Testis (tissue), 3 donors: ENCODE measurements around the gene ERBB4. TPM values are rescaled to one million over a fixed set of nuclear protein-coding genes. Genes with fewer than 3 reads are reported as not detected.

Experiments used
- DNase-seq: peaks from one replicate; pipeline ENCODE4 v3.0.0-alpha.2; 2019
- H3K27ac ChIP-seq, 2 donors: fragments of 200-600 bp; sonication (generic); one replicate each; pipeline ENCODE4 v1.5.1; 2019
- H3K27me3 ChIP-seq: fragments of 200-600 bp; sonication (generic); one replicate; pipeline ENCODE4 v1.5.1; 2019
- H3K36me3 ChIP-seq: fragments of 200-600 bp; sonication (generic); one replicate; pipeline ENCODE4 v1.5.1; 2017; ENCODE audit warnings: low read depth; ENCODE audit errors: missing control alignments
- H3K4me1 ChIP-seq: fragments of 200-600 bp; sonication (generic); one replicate; pipeline ENCODE4 v1.5.1; 2019
- H3K4me3 ChIP-seq, 2 donors: fragments of 200-600 bp; sonication (generic); one replicate each; pipeline ENCODE4 v1.5.1; 2017 to 2019
- H3K9me3 ChIP-seq: fragments of 200-600 bp; sonication (generic); one replicate; pipeline ENCODE4 v1.5.1; 2017
- CTCF ChIP-seq, 3 experiments: fragments of 450-650 bp in 2 of 3; fragments of 200-600 bp in 1 of 3; sonication (generic) in 1 of 3; IDR thresholded peaks; one replicate each; pipeline ENCODE4 v1.5.1; 2016 to 2019; ENCODE audit warnings: antibody characterized with exemption in 3 of 3, mild to moderate bottlenecking in 2 of 3, moderate library complexity in 1 of 3
- POLR2A ChIP-seq: fragments of 450-650 bp; IDR thresholded peaks from one replicate; pipeline ENCODE4 v1.6.1; 2017; ENCODE audit warnings: antibody characterized with exemption, mild to moderate bottlenecking, moderate library complexity
- WGBS, 2 donors: methylation state at CpG; one replicate each; pipeline ENCODE4 v1.1.5; 2018; 5-methylcytosine and 5-hydroxymethylcytosine counted together
- intact Hi-C: fragments of 100-400 bp; cut with DNase I; formaldehyde crosslinking; loops from one replicate; pipeline ENCODE4 v1.15.1; 2023; ENCODE audit warnings: low total_unique reads
- polyA plus RNA-seq: library from polyadenylated mRNA; stranded (reverse); fragments of 350-450 nt; fragmentation: Illumina TruSeq; extraction: RNeasy Lipid Tissue Mini Kit (QIAGEN cat#74804); gene quantifications from one replicate; pipeline ENCODE4 v1.2.3, GENCODE V29; 2014; ENCODE audit warnings: low read depth, low replicate concordance; ENCODE audit not compliant: insufficient read depth
- total RNA-seq, 2 donors: library from RNA; depleted of rRNA; stranded (reverse); fragments of >200 nt; gene quantifications; one replicate each; pipeline ENCODE4 v1.2.3, GENCODE V29; 2016

The ERBB4 gene
- total and polyA plus RNA-seq, 3 donors from 2014 or later: 6.1 to 62.7 (median 47.7) TPM

- no peak for TF ChIP-seq CTCF (IDR thresholded peaks at IDR 0.05)
- TF ChIP-seq POLR2A: no peak
- intact Hi-C loops: no loop called here
Measured at GRCh38 chr2:211798868-211799267, 739.7 kb downstream of the ERBB4 start.

DNA sequence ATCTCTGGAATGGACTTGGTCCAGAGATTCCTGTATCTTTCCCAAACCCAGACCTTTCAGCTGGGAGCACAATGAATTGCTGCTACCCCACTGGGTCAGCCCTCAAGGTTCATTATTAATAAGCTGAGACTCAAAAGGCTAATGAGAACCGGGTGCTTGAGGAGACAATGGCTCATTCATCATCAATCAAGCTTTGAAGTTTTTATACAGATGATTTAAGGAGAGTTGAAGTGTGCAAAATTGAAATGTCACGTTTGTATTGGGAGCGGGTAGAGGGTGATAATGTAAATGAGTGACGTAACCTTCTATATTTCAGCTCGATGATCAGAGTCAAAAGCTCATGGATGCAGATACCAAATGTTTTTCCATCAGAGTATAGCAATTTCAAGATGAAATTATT, 744.9 kb downstream of the ERBB4 start:
- WGBS, 2 donors: 60 to 63% methylated on average over 5 of the region's 5 CpGs
- TF ChIP-seq POLR2A (no peak), CTCF (IDR thresholded peaks at IDR 0.05) (no peak)
- H3K9me3 ChIP-seq: no peaks in the 10 kb centered on the region
- intact Hi-C loops: no loop called here
- H3K36me3 ChIP-seq: no peaks in the 10 kb centered on the region
- no peaks in the 10 kb centered on the region for H3K27me3 ChIP-seq
- no peaks in the 10 kb centered on the region for H3K4me1 ChIP-seq
- no peak overlapping the region for H3K27ac ChIP-seq
- DNase-seq: no peak
- H3K4me3 ChIP-seq: no peak overlapping the region

More at GRCh38 chr2:211798868-211799267, 739.7 kb downstream of the ERBB4 start:
- no peak for DNase-seq
- no peaks in the 10 kb centered on the region for H3K27me3 ChIP-seq
- no peaks in the 10 kb centered on the region for H3K4me1 ChIP-seq
- no peaks in the 10 kb centered on the region for H3K9me3 ChIP-seq
- H3K4me3 ChIP-seq: no peak overlapping the region
- 93 to 100% methylated on average over 1 of the region's 1 CpG for WGBS, 2 donors
- H3K36me3 ChIP-seq: no peaks in the 10 kb centered on the region
- H3K27ac ChIP-seq: no peak overlapping the region

- no peak for DNase-seq
- Histone ChIP-seq H3K36me3 (no peaks in the 10 kb centered on the region), H3K4me1 (no peaks in the 10 kb centered on the region), H3K9me3 (no peaks in the 10 kb centered on the region), H3K27me3 (no peaks in the 10 kb centered on the region), H3K4me3 (no peak overlapping the region), H3K27ac (no peak overlapping the region)
- intact Hi-C loops: no loop called here
- no peak for TF ChIP-seq POLR2A
- TF ChIP-seq CTCF (IDR thresholded peaks at IDR 0.05): no peak
- 74 to 75% methylated on average over 4 of the region's 4 CpGs for WGBS, 2 donors
Measured at GRCh38 chr2:211789982-211790381, 748.6 kb downstream of the ERBB4 start.

DNA sequence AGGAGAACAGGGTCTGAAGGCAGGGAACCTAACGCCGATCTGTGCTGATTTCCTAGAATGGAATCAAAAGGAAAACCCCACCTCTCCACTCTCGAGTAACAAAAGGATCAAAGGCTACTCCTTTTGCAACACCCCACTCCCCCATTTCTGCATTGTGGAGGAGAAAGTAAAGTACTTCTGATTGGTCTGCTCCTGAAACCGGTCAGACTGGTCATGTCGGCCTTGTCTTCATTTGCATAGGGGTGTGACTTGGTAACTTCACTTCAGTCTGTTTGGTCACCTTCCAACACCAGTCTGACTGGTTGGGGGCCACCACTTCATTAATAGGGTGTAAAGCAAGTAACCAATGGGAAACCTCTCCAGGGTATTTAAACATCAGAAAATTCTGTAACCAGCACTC, 771.9 kb downstream of the ERBB4 start:
- no peak for DNase-seq
- intact Hi-C loops: no loop called here

More for the DNA sequence above, 771.9 kb downstream of the ERBB4 start:
- no peaks in the 10 kb centered on the region for H3K9me3 ChIP-seq
- H3K4me3 ChIP-seq: no peak overlapping the region
- no peak overlapping the region for H3K27ac ChIP-seq
- H3K4me1 ChIP-seq: no peaks in the 10 kb centered on the region
- no peaks in the 10 kb centered on the region for H3K27me3 ChIP-seq
- TF ChIP-seq POLR2A: no peak
- no peak for TF ChIP-seq CTCF (IDR thresholded peaks at IDR 0.05)
- H3K36me3 ChIP-seq: no peaks in the 10 kb centered on the region
- WGBS, 2 donors: 44 to 59% methylated on average over 5 of the region's 5 CpGs
